ENCODE results near the gene ZBTB40. TPM values are rescaled to one million over a fixed set of nuclear protein-coding genes. Genes with fewer than 3 reads are reported as not detected.

ZBTB40 gene
- total RNA-seq, 1 donor from 2014 or later, result 15.3 TPM

DNA sequence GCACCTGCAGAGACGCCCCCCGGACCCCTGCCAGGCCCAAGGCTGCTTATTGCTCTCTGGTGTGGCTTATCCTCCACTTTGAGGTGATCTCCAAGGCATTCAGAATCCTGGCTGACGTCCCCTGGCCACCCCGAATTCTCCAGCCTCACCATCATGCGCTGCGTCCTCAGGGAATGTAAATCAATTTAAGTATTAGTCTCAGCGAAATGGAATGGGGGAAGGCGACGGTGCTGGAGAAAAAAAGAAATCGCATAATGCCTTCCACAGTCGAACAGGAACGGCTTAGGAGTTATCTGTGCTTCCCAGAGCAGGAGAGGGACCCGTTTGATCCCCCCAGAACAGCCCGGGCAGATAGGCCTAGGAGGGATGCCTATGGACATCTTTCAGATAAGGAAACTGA, 114.5 kb downstream of the ZBTB40 start:
- Mint-ChIP-seq H3K27me3 (ENCODE audit: low read depth, unreplicated experiment) (peaks cover 81% of the 10 kb centered on the region), H3K4me1 (ENCODE audit: low read depth, unreplicated experiment) (peaks cover 3% of the 10 kb centered on the region), H3K4me3 (ENCODE audit: unreplicated experiment) (no peak overlapping the region), H3K27ac (ENCODE audit: unreplicated experiment) (no peak overlapping the region), H3K36me3 (ENCODE audit: low read depth, unreplicated experiment) (no peaks in the 10 kb centered on the region), H3K9me3 (ENCODE audit: unreplicated experiment) (peaks cover 4% of the 10 kb centered on the region)
- H3K4me2 ChIP-seq (ENCODE audit: low read length), result no peak overlapping the region
- peaks cover 65% of the 10 kb centered on the region for H3K27me3 ChIP-seq (ENCODE audit: insufficient read depth, low read length)
- H3K79me2 ChIP-seq (ENCODE audit: insufficient read depth, low read length), result no peaks in the 10 kb centered on the region
- DNase-seq (ENCODE audit: low read depth) (no peak), FAIRE-seq (no peak)
- H2AFZ ChIP-seq (ENCODE audit: low read depth, low read length), result no peak overlapping the region
- no peak overlapping the region for H3K4me3 ChIP-seq (ENCODE audit: insufficient read depth, low read depth, low read length)
- no peaks in the 10 kb centered on the region for H4K20me1 ChIP-seq (ENCODE audit: insufficient read depth, low read length)
- H3K4me1 ChIP-seq (ENCODE audit: insufficient read depth, low read length), result no peaks in the 10 kb centered on the region
- H3K36me3 ChIP-seq (ENCODE audit: insufficient read depth, low read length), result no peaks in the 10 kb centered on the region
- H3K27ac ChIP-seq (ENCODE audit: low read depth, low read length), result no peak overlapping the region
- TF ChIP-seq EZH2 (IDR thresholded peaks at IDR 0.05; ENCODE audit: insufficient read depth, low read length), result no peak
- no peaks in the 10 kb centered on the region for H3K9me3 ChIP-seq (ENCODE audit: insufficient read depth, low read depth, low read length)
- no peak overlapping the region for H3K9ac ChIP-seq (ENCODE audit: low read length)

DNA sequence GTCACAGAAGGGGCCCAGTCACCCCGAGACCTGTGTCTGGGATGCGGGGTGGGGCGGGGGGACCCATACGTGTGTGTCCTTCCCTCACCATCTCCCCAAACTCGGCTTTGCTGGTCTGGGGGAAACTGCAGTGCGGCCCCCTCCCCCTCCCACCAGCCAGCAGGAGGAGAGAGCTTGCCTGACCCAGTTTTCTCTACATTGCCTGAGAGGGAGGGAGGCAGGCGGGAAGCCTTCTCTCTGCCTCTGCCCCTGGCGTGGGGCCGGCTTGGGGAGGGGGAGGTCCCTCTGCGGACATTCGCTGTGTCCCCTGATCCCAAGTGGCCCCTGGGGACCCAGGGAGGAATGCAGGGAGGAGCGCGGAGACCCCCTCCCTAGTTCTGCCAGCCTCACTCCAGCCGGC, 115.5 kb downstream of the ZBTB40 start:
- H3K4me2 ChIP-seq (ENCODE audit: low read length), result no peak overlapping the region
- no peaks in the 10 kb centered on the region for H3K4me1 ChIP-seq (ENCODE audit: insufficient read depth, low read length)

DNA sequence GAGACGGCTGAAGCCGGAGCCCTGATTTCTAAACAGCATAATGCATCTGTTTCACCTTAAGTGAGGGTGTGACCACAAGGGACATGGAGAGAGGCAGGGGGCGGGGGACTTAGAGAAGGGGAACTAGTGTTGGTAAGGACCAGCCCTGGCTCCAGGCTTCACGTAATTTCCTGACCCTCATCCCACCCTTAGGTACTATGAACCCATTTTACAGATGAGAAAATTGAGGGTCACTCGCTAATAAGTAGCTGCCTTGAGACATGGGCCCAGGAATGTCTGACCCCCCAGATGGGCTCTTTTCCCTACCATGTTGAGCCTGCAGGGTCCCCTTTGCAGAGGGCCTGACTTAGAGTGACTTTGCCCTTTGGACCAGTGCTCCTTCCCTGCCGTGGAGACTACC, 116.3 kb downstream of the ZBTB40 start:
- Histone ChIP-seq H3K4me2 (ENCODE audit: low read length) (no peak overlapping the region), H4K20me1 (ENCODE audit: insufficient read depth, low read length) (no peaks in the 10 kb centered on the region), H3K36me3 (ENCODE audit: insufficient read depth, low read length) (no peaks in the 10 kb centered on the region), H3K27me3 (ENCODE audit: insufficient read depth, low read length) (peaks cover 58% of the 10 kb centered on the region), H3K4me1 (ENCODE audit: insufficient read depth, low read length) (no peaks in the 10 kb centered on the region), H2AFZ (ENCODE audit: low read depth, low read length) (no peak overlapping the region), H3K27ac (ENCODE audit: low read depth, low read length) (no peak overlapping the region), H3K79me2 (ENCODE audit: insufficient read depth, low read length) (no peaks in the 10 kb centered on the region), H3K9me3 (ENCODE audit: insufficient read depth, low read depth, low read length) (no peaks in the 10 kb centered on the region), H3K4me3 (ENCODE audit: insufficient read depth, low read depth, low read length) (no peak overlapping the region), H3K9ac (ENCODE audit: low read length) (no peak overlapping the region)
- DNase-seq (ENCODE audit: low read depth) (no peak), FAIRE-seq (no peak)
- TF ChIP-seq, protein P1, sequence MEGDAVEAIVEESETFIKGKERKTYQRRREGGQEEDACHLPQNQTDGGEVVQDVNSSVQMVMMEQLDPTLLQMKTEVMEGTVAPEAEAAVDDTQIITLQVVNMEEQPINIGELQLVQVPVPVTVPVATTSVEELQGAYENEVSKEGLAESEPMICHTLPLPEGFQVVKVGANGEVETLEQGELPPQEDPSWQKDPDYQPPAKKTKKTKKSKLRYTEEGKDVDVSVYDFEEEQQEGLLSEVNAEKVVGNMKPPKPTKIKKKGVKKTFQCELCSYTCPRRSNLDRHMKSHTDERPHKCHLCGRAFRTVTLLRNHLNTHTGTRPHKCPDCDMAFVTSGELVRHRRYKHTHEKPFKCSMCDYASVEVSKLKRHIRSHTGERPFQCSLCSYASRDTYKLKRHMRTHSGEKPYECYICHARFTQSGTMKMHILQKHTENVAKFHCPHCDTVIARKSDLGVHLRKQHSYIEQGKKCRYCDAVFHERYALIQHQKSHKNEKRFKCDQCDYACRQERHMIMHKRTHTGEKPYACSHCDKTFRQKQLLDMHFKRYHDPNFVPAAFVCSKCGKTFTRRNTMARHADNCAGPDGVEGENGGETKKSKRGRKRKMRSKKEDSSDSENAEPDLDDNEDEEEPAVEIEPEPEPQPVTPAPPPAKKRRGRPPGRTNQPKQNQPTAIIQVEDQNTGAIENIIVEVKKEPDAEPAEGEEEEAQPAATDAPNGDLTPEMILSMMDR (IDR thresholded peaks at IDR 0.05; ENCODE audit: insufficient read depth, low read depth, low read length), result no peak
- Mint-ChIP-seq H3K4me1 (ENCODE audit: low read depth, unreplicated experiment) (peaks cover 3% of the 10 kb centered on the region), H3K4me3 (ENCODE audit: unreplicated experiment) (no peak overlapping the region), H3K9me3 (ENCODE audit: unreplicated experiment) (no peaks in the 10 kb centered on the region), H3K27me3 (ENCODE audit: low read depth, unreplicated experiment) (peaks cover 76% of the 10 kb centered on the region), H3K36me3 (ENCODE audit: low read depth, unreplicated experiment) (no peaks in the 10 kb centered on the region), H3K27ac (ENCODE audit: unreplicated experiment) (no peak overlapping the region)

More for the DNA sequence above, 115.5 kb downstream of the ZBTB40 start:
- peaks cover 77% of the 10 kb centered on the region for H3K27me3 Mint-ChIP-seq (ENCODE audit: low read depth, unreplicated experiment)
- H3K9ac ChIP-seq (ENCODE audit: low read length), result no peak overlapping the region
- no peaks in the 10 kb centered on the region for H3K36me3 Mint-ChIP-seq (ENCODE audit: low read depth, unreplicated experiment)
- no peaks in the 10 kb centered on the region for H4K20me1 ChIP-seq (ENCODE audit: insufficient read depth, low read length)
- H3K4me3 ChIP-seq (ENCODE audit: insufficient read depth, low read depth, low read length), result no peak overlapping the region
- no peak overlapping the region for H3K27ac Mint-ChIP-seq (ENCODE audit: unreplicated experiment)
- TF ChIP-seq EZH2 (IDR thresholded peaks at IDR 0.05; ENCODE audit: insufficient read depth, low read length), result no peak
- TF ChIP-seq, protein P1 (IDR thresholded peaks at IDR 0.05; ENCODE audit: insufficient read depth, low read depth, low read length), result no peak
- no peak overlapping the region for H3K4me3 Mint-ChIP-seq (ENCODE audit: unreplicated experiment)
- no peaks in the 10 kb centered on the region for H3K9me3 Mint-ChIP-seq (ENCODE audit: unreplicated experiment)
- no peaks in the 10 kb centered on the region for H3K36me3 ChIP-seq (ENCODE audit: insufficient read depth, low read length)
- no peak for FAIRE-seq
- no peaks in the 10 kb centered on the region for H3K79me2 ChIP-seq (ENCODE audit: insufficient read depth, low read length)
- no peak for DNase-seq (ENCODE audit: low read depth)
- H3K27me3 ChIP-seq (ENCODE audit: insufficient read depth, low read length), result peaks cover 58% of the 10 kb centered on the region
- no peak overlapping the region for H2AFZ ChIP-seq (ENCODE audit: low read depth, low read length)
- H3K4me1 Mint-ChIP-seq (ENCODE audit: low read depth, unreplicated experiment), result peaks cover 3% of the 10 kb centered on the region
- no peak overlapping the region for H3K27ac ChIP-seq (ENCODE audit: low read depth, low read length)
- no peaks in the 10 kb centered on the region for H3K9me3 ChIP-seq (ENCODE audit: insufficient read depth, low read depth, low read length)

All from astrocyte (in vitro differentiated cells and primary cell).